ACC112 (cell line): ENCODE measurements around the gene CXXC1.
A peak's percentile ranks its signal among the peaks of the same experiment; 100 is the strongest.
"Not testable (repeated sequence)": the region's sequence is repeated elsewhere in the genome, so short reads cannot be mapped to it uniquely, and the experiment has no call there.

ENCODE experiments used
- H2AFZ ChIP-seq: fragments of 200-600 bp; sonication (generic); one replicate; pipeline ENCODE4 v1.6.0; 2017; ENCODE audit warnings: antibody characterized with exemption, low read length; ENCODE audit not compliant: unreplicated experiment
- H3K27ac ChIP-seq: fragments of 200-600 bp; sonication (generic); 2 replicates; pipeline ENCODE4 v1.5.1; 2014; ENCODE audit warnings: low read depth, mild to moderate bottlenecking, antibody characterized with exemption, low read length, moderate library complexity
- H3K27me3 ChIP-seq: fragments of 200-600 bp; sonication (generic); 2 replicates; pipeline ENCODE4 v1.6.1; 2014; ENCODE audit warnings: mild to moderate bottlenecking, antibody characterized with exemption, low read length, moderate library complexity, mixed read lengths; ENCODE audit not compliant: insufficient read depth
- H3K36me3 ChIP-seq: fragments of 200-600 bp; sonication (generic); 2 replicates; pipeline ENCODE4 v1.6.1; 2016; ENCODE audit warnings: mild to moderate bottlenecking, antibody characterized with exemption, low read length, moderate library complexity, mixed read lengths; ENCODE audit not compliant: insufficient read depth
- H3K4me1 ChIP-seq: fragments of 200-600 bp; sonication (generic); one replicate; pipeline ENCODE4 v1.6.1; 2016; ENCODE audit warnings: low read length, mixed read lengths; ENCODE audit not compliant: insufficient read depth, unreplicated experiment, control insufficient read depth
- H3K4me3 ChIP-seq: fragments of 200-600 bp; sonication (generic); 2 replicates; pipeline ENCODE4 v1.5.1; 2014; ENCODE audit warnings: mild to moderate bottlenecking, low read depth, low read length
- H3K79me2 ChIP-seq: fragments of 200-600 bp; sonication (generic); one replicate; pipeline ENCODE4 v1.6.0; 2016; ENCODE audit warnings: low read length; ENCODE audit not compliant: control insufficient read depth, unreplicated experiment, insufficient read depth

The CXXC1 gene

DNA sequence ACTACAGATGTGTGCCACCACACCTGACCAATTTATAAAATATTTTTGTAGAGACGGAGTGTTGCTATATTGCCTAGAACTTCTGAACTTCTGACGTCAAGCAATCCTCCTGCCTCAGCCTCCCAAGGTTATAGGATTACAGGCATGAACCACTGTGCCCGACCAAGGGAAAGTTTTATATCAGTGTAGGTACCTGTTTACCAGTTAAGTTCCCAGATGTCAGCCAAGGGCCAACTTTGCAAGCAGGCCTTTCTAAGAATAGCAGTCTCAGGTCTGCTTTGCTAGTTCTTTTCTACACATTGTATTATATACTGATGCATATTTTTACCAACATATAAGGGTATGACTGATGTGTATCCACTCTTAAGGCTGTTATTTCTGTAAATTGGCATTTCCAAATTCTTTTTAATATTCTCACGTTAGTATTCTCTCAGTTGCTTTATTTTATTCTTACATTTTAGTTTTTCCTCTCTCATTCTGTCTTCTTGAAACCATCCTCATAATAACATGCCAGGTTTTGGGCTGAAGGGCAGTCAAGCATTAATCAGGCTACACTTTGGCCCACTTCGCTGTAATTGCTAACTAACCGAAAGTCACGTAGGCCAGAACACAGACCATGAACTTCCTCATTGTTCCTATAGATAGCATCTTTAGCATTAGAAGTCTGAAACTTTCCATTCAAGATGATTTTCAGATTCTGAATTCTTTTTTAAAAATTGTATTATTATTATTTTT lies 25.0 kb upstream of the CXXC1 start:
- no peaks in the 10 kb centered on the region for H3K36me3 ChIP-seq
- H3K27me3 ChIP-seq = peaks cover 31% of the 10 kb centered on the region
- H3K27ac ChIP-seq = no peak overlapping the region
- peaks cover 6% of the 10 kb centered on the region for H3K4me1 ChIP-seq
- H3K79me2 ChIP-seq = no peaks in the 10 kb centered on the region
- H2AFZ ChIP-seq = no peak overlapping the region
- H3K4me3 ChIP-seq = no peak overlapping the region

DNA sequence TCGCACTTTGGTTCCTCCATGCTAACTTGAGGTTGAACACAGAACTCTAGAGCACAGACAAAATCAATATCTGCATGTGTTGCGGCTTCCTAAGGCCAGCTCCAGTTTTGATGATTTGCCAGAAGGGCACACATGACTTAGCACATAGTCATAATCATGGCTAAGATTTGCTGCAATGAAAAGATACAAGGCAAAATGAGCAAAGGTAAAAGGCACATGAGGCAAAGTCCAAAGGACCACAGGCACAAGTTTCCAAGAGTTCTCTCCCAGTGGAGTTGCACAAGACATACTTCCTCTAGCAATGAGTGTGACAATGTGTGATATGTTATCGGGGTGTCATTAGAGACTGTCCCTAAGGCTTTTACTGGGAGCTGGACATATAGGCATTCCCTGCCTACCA lies 24.2 kb upstream of the CXXC1 start:
- H3K4me3 ChIP-seq = no peak overlapping the region
- H3K79me2 ChIP-seq = no peaks in the 10 kb centered on the region
- H3K36me3 ChIP-seq = no peaks in the 10 kb centered on the region
- peaks cover 6% of the 10 kb centered on the region for H3K4me1 ChIP-seq
- H2AFZ ChIP-seq = no peak overlapping the region
- H3K27me3 ChIP-seq = peaks cover 26% of the 10 kb centered on the region
- H3K27ac ChIP-seq = no peak overlapping the region

DNA sequence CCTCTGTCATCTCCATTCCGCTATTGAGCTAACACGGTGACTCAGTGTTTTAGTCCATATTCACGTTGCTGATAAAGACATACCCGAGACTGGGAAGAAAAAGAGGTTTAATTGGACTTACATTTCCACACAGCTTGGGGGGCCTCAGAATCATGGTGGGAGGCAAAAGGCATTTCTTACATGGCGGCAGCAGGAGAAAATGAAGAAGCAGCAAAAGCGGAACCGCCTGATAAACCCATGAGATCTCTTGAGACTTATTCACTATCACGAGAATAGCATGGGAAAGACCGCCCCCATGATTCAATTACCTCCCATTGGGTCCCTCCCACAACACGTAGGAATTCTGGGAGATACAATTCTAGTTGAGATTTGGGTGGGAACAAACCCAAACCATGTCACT lies 22.6 kb upstream of the CXXC1 start:
- Histone ChIP-seq H3K27ac (no peak overlapping the region), H3K79me2 (no peaks in the 10 kb centered on the region), H3K4me1 (peaks cover 6% of the 10 kb centered on the region), H3K27me3 (peaks cover 22% of the 10 kb centered on the region), H2AFZ (no peak overlapping the region), H3K4me3 (no peak overlapping the region), H3K36me3 (no peaks in the 10 kb centered on the region)

DNA sequence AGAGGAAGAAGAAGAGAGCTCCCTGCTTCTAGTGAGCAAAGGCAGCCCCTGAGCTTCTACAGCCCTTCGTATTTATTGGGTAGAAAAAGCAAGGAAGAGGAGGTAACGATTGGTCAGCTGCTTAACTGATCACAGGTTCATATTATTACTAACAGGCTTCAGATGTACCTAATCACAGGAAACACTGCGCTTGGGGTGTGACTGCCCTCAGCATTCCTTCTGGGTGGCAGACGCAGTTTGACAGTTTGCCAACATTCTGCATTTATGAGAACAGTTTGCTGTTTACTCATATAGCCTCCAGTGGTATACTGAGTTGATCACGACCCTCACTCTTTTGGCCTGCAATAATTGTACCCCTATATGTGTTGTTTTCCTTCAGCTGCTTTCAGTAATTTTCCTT lies 21.4 kb upstream of the CXXC1 start:
- Histone ChIP-seq H3K27me3 (peaks cover 26% of the 10 kb centered on the region), H3K27ac (peak overlapping the region; percentile 80), H3K4me3 (peak overlapping the region; percentile 77), H2AFZ (peak overlapping the region; percentile 74)
- not testable (repeated sequence) for H3K4me1 ChIP-seq, H3K79me2 ChIP-seq, H3K36me3 ChIP-seq

DNA sequence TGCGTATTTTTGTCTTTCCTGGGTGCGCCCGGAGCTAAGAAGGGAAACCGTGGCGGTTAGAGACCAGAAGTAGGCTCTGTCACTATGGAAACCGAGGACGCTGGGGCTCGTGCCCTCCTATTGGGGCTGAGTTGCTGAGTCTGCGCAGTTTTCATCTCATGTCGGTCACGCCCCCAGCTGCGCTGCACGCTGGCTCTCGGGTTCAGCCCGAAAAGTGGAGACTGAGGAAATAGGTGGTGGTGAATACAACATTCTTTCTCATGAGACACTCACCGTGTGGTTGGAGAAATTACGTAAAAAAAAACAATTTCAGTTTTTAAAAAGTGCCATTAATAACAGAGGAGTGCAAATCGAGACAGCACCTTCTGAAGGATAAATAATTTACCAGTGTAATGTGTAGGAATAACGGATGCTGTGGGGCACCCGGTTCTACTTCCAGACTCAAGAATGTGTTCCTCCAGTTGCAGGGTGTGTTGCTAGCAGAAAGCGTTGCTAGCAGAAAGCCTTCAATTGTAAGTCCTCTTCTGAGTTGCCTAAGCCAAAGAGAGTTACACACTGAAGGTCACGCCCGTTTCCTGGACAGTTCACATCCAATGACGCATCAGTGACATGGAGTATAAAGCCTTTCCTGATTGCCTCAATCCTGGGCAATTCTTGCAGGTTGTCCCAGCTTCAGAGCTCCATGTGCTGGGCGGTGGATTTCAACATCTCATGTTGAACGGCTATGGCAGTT lies 20.4 kb upstream of the CXXC1 start:
- Histone ChIP-seq H3K27ac (peak overlapping the region; percentile 80), H3K36me3 (no peaks in the 10 kb centered on the region), H2AFZ (peak overlapping the region; percentile 74), H3K4me3 (peak overlapping the region; percentile 77), H3K27me3 (peaks cover 28% of the 10 kb centered on the region), H3K79me2 (no peaks in the 10 kb centered on the region), H3K4me1 (peaks cover 6% of the 10 kb centered on the region)

DNA sequence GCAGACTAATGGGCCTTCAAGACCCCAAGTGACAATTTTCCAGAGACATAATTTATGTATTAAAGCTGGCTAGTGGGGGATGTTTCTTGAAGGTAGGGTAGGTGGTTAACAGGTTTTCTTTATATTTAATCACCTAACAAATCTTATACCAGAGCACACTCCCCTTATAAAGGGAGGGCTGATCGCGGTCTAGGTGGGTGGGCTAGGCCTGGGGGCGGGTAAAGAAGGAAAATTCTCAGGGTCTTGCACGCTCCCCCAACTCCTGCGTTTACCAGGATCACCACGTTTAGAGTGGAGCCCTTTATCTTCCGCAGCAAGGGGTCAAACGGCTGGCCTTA lies 19.9 kb upstream of the CXXC1 start:
- Histone ChIP-seq H3K4me3 (peak overlapping the region; percentile 77), H2AFZ (peak overlapping the region; percentile 74), H3K36me3 (no peaks in the 10 kb centered on the region), H3K27me3 (peaks cover 34% of the 10 kb centered on the region), H3K4me1 (peaks cover 6% of the 10 kb centered on the region), H3K79me2 (no peaks in the 10 kb centered on the region), H3K27ac (peak overlapping the region; percentile 80; the same call in 1 of the 2 replicates)

DNA sequence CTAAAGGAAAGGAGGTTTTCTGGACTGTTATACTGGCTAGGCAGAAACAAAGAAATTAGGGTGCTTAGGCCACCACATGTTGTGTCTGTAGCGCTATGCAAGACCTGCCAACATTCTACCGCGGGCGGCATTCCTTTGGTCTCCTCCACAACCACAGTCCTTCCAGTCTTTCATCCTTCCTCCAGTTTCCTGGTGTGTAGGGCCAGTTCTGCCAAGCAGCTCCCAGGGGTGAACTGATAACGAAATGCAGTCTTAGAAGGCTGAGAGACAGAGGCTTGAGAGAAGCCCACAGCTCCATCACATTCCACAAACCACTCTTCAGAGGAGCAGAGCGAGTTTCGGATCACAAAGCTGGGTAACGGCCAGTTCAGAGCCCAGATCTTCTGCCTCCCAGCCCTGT lies 19.5 kb upstream of the CXXC1 start:
- Histone ChIP-seq H3K27ac (no peak overlapping the region), H3K36me3 (no peaks in the 10 kb centered on the region), H3K27me3 (peaks cover 35% of the 10 kb centered on the region), H3K4me1 (peaks cover 6% of the 10 kb centered on the region), H2AFZ (peak overlapping the region; percentile 74), H3K79me2 (no peaks in the 10 kb centered on the region), H3K4me3 (peak overlapping the region; percentile 77)

DNA sequence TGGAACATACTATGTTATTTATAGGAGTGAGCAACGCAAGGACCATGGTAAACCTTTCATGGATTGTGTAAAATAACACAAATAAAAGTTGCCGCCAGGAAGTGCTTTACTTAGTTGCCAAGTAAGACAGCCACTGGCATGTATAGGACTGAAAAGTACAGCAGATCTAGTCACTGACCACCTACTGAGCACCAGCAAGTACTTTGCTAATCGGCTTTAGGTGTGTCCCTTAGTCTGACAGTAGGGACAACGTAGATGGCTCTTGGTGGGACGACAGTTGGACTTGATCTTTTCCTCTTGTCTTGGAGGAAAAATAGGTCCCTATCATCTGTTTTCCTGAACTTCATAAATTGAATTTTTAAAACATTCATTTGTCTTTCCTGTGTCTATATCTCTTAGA lies 13.6 kb upstream of the CXXC1 start:
- Histone ChIP-seq H3K4me1 (no peaks in the 10 kb centered on the region), H3K79me2 (no peaks in the 10 kb centered on the region), H3K4me3 (no peak overlapping the region), H2AFZ (no peak overlapping the region), H3K36me3 (no peaks in the 10 kb centered on the region), H3K27me3 (peaks cover 67% of the 10 kb centered on the region), H3K27ac (no peak overlapping the region)

DNA sequence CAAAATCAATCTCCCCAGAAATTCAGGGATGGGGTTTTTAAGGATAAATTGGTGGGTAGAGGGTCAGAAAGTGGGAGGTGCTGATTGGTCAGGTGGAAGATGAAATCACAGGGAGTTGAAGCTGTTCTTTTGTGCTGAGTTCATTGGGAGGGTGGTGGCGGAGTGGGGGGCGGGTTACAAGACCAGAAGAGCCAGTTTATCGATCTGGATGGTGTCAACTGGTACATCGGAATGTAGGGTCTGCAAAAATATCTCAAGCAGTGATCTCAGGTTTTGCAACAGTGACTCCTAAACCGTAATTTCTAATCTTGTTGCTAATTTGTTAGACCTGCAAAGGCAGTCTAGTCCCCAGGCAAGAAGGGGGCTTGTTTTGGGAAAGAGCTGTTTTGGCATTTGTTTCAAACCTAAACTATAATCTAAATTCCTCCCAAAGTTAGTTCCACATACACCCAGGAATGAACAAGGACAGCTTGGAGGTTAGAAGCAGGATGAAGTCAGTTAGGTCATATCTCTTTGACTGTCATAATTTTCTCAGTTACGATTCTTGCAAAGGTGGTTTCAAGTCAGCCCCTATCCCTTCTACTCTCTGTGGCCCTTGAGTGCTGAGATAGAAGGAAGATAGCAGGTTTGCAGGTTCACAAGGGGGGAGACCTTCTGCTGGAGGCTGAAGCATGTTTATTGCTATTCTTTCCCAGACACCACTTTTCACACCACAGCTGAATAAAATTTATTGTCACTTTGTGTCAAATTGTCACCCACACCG lies 12.3 kb upstream of the CXXC1 start:
- H3K79me2 ChIP-seq = no peaks in the 10 kb centered on the region
- H2AFZ ChIP-seq = no peak overlapping the region
- H3K27me3 ChIP-seq = peaks cover 68% of the 10 kb centered on the region
- H3K4me3 ChIP-seq = no peak overlapping the region
- no peaks in the 10 kb centered on the region for H3K4me1 ChIP-seq
- H3K27ac ChIP-seq = no peak overlapping the region
- no peaks in the 10 kb centered on the region for H3K36me3 ChIP-seq

DNA sequence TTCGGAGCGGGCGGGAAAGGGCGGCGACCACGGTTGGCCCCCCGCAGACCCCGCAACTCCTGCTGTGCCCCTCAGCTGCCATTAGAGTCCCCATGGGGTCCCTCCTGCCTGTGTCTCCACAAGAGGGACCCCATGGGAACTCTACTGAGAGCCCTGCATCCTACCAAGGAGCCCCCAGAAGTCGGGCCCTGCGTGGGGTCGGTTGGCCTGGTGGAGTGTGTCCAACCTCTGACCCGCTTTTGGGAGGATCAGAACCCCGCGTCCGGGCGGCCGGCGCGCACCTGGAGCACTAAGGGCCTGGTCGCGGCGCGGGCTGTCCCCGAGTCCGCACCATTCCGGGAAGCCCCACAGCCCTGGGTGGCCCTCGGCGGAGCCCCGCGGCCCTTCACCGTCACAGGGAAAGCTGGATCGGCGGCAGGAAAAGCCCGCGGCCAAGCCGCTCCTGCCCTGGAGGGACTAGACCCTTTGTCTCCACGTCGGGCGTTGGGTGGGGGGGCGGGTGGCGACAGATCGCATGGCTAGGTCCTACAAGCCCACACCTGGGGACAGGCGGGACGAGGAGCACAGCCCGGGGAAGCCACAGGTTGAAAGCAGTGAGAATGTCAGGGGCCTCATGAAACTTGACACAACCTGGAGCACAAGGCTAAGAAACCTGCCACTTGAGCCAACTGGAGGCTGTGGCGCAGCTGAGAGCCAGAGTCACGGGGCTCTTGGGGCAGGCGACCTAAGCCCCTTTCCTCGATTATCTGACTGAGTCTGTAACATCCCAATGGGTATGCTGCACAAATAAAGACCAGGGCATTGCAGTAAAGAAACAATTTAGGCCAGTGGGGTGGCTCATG lies 11.2 kb upstream of the CXXC1 start:
- Histone ChIP-seq H3K36me3 (no peaks in the 10 kb centered on the region), H2AFZ (peak overlapping the region; percentile 86), H3K4me1 (no peaks in the 10 kb centered on the region), H3K79me2 (no peaks in the 10 kb centered on the region), H3K27me3 (peaks cover 63% of the 10 kb centered on the region), H3K27ac (no peak overlapping the region), H3K4me3 (peak overlapping the region; percentile 75)
